H1 (cell line): ENCODE results near the gene PITX1. TPM values are rescaled to one million over a fixed set of nuclear protein-coding genes. Genes with fewer than 3 reads are reported as not detected.

Experiments
- BRCA1 ChIP-seq: IDR thresholded peaks from 2 replicates; pipeline ENCODE4 v1.6.1; 2012; ENCODE audit warnings: low read depth, low read length, improper control_type of control experiment
- CHD1 ChIP-seq: IDR thresholded peaks from 2 replicates; pipeline ENCODE4 v1.6.1; 2012; ENCODE audit warnings: low read depth, low read length, improper control_type of control experiment
- CHD7 ChIP-seq: fragments of 300-600 bp; sonication (generic); IDR thresholded peaks from 2 replicates; pipeline ENCODE4 v1.7.1; 2012; ENCODE audit warnings: low read length, moderate library complexity, mild to moderate bottlenecking, inconsistent platforms; ENCODE audit not compliant: insufficient replicate concordance
- EGR1 ChIP-seq: IDR thresholded peaks from 2 replicates; pipeline ENCODE4 v1.6.1; 2011; ENCODE audit warnings: low read depth, low read length, borderline replicate concordance
- EZH2 ChIP-seq: fragments of 200-600 bp; sonication (generic); IDR thresholded peaks from 2 replicates; pipeline ENCODE4 v1.7.1; 2012; ENCODE audit warnings: low read depth, mild to moderate bottlenecking, moderate library complexity, low read length, inconsistent platforms; ENCODE audit not compliant: severe bottlenecking
- KDM4A ChIP-seq: IDR thresholded peaks from one replicate; pipeline ENCODE4 v1.7.1; 2012; ENCODE audit warnings: low read depth, mild to moderate bottlenecking, moderate library complexity, low read length, inconsistent platforms; ENCODE audit not compliant: severe bottlenecking
- NRF1 ChIP-seq: IDR thresholded peaks from 2 replicates; pipeline ENCODE4 v1.6.1; 2011; ENCODE audit warnings: mild to moderate bottlenecking, low read depth, low read length, improper control_type of control experiment
- SAP30 ChIP-seq: fragments of 300-600 bp; sonication (generic); IDR thresholded peaks from 2 replicates; pipeline ENCODE4 v1.7.1; 2012; ENCODE audit warnings: low read length, moderate library complexity, mild to moderate bottlenecking, inconsistent platforms; ENCODE audit not compliant: insufficient read depth, insufficient replicate concordance
- SP4 ChIP-seq: IDR thresholded peaks from 2 replicates; pipeline ENCODE4 v1.6.1; 2012; ENCODE audit warnings: low read length, inconsistent platforms
- USF2 ChIP-seq: IDR thresholded peaks from 2 replicates; pipeline ENCODE4 v1.6.1; 2011; ENCODE audit warnings: low read length, improper control_type of control experiment
- polyA plus RNA-seq, 7 experiments: library from polyadenylated mRNA; depleted of rRNA in 3 of 7; stranded (reverse) in 5 of 7; unstranded in 2 of 7; fragments of >200 nt in 5 of 7; fragments of 200-250 nt in 2 of 7; gene quantifications; 1 replicate in 5 of 7; 2 replicates in 1 of 7; 4 replicates in 1 of 7; pipeline versions ENCODE4 v1.2.1 to v1.2.3, GENCODE V29; 2011 to 2013; ENCODE audit warnings: missing spikeins in 2 of 7, mixed read lengths in 2 of 7
- total RNA-seq: library from RNA; stranded (reverse); fragmentation: NEBNext Ultra II Directional; extraction: Animal tissue kit (Norgen Biotek cat#: 25700); gene quantifications from 2 replicates; pipeline ENCODE4 v1.2.1, GENCODE V29; 2021

Gene PITX1
- total and polyA plus RNA-seq, 2 of the 8 experiments (the other 6 are each of a cell fraction or from before 2014, with no cell fraction given), result 0.03 TPM; not detected in 1

GRCh38 chr5:135052511-135053145, 18.6 kb upstream of the PITX1 start (continued):
- TF ChIP-seq CHD7 (no peak), NRF1 (no peak), CHD1 (no peak), SP4 (no peak), KDM4A (no peak), BRCA1 (no peak), USF2 (no peak), EGR1 (no peak), SAP30 (no peak), EZH2 (no peak)
